ENCODE measurements around the gene SNX13.

GRCh38 chr7:17816903-17817302 is 123.4 kb downstream of the SNX13 start:
- no peak for TF ChIP-seq CTCF (IDR thresholded peaks at IDR 0.05)
- no peak for TF ChIP-seq POLR2A (IDR thresholded peaks at IDR 0.05)

Data from lower leg skin (tissue), 3 donors.